Keratinocyte (primary cell): ENCODE data around the gene FDX2. TPM values are rescaled to one million over a fixed set of nuclear protein-coding genes. Genes with fewer than 3 reads are reported as not detected.

ENCODE experiments used
- DNase-seq: peaks from one replicate; pipeline ENCODE4 v3.0.0-alpha.2; 2011; ENCODE audit warnings: low read depth, missing footprints, low spot score
- FAIRE-seq: peaks from 2 replicates; lab custom pipeline; 2011; peaks lifted over from hg19 to GRCh38; lab: Jason Lieb, UNC
- H2AFZ ChIP-seq: 2 replicates; pipeline ENCODE4 v1.6.0; 2012; ENCODE audit warnings: low read length, control low read depth, inconsistent platforms; ENCODE audit not compliant: control insufficient read depth
- H3K27ac ChIP-seq: 2 replicates; pipeline ENCODE4 v1.5.1; 2011; ENCODE audit warnings: low read length; ENCODE audit not compliant: control insufficient read depth, insufficient read depth
- H3K27me3 ChIP-seq: 3 replicates; pipeline ENCODE4 v1.6.0; 2011; ENCODE audit warnings: low read length; ENCODE audit not compliant: control insufficient read depth, insufficient read depth; ENCODE audit errors: extremely low read depth
- H3K36me3 ChIP-seq, 2 experiments: 2 replicates in 1 of 2; 3 replicates in 1 of 2; pipeline ENCODE4 v1.5.1; 2011; ENCODE audit warnings: low read length in 2 of 2, mild to moderate bottlenecking in 1 of 2; ENCODE audit not compliant: control insufficient read depth in 2 of 2, insufficient read depth in 2 of 2; ENCODE audit errors: extremely low read depth in 1 of 2
- H3K4me1 ChIP-seq: 3 replicates; pipeline ENCODE4 v1.5.1; 2011; ENCODE audit warnings: low read length; ENCODE audit not compliant: control insufficient read depth, insufficient read depth; ENCODE audit errors: extremely low read depth
- H3K4me2 ChIP-seq: 3 replicates; pipeline ENCODE4 v1.6.0; 2011; ENCODE audit warnings: low read depth, low read length; ENCODE audit not compliant: control insufficient read depth, insufficient read depth; ENCODE audit errors: extremely low read depth
- H3K4me3 ChIP-seq, 3 experiments: fragments of 200-600 bp in 1 of 3; sonication (generic) in 1 of 3; 2 replicates in 2 of 3; 3 replicates in 1 of 3; pipeline ENCODE4 v1.5.1; 2011 to 2016; ENCODE audit warnings: low read length in 3 of 3, mild to moderate bottlenecking in 3 of 3, control low read depth in 2 of 3, inconsistent platforms in 1 of 3, low read depth in 1 of 3, mixed read lengths in 1 of 3, mixed run types in 1 of 3, moderate library complexity in 1 of 3; ENCODE audit not compliant: control insufficient read depth in 2 of 3, insufficient read depth in 2 of 3; ENCODE audit errors: extremely low read depth in 1 of 3
- H3K79me2 ChIP-seq: 2 replicates; pipeline ENCODE4 v1.6.0; 2012; ENCODE audit warnings: low read length; ENCODE audit not compliant: control insufficient read depth, insufficient read depth
- H3K9ac ChIP-seq: 3 replicates; pipeline ENCODE4 v1.6.0; 2011; ENCODE audit warnings: low read length; ENCODE audit not compliant: control insufficient read depth, insufficient read depth; ENCODE audit errors: extremely low read depth
- H3K9me1 ChIP-seq: 3 replicates; pipeline ENCODE4 v1.6.0; 2011; ENCODE audit warnings: low read length; ENCODE audit not compliant: control insufficient read depth, insufficient read depth; ENCODE audit errors: extremely low read depth
- H3K9me3 ChIP-seq: 2 replicates; pipeline ENCODE4 v1.5.1; 2012; ENCODE audit warnings: low read depth, low read length; ENCODE audit not compliant: control insufficient read depth
- H4K20me1 ChIP-seq: 3 replicates; pipeline ENCODE4 v1.6.0; 2011; ENCODE audit warnings: low read length; ENCODE audit not compliant: control insufficient read depth, insufficient read depth; ENCODE audit errors: extremely low read depth
- CTCF ChIP-seq, 3 experiments: IDR thresholded peaks in 1 of 3; conservative IDR thresholded peaks in 1 of 3; optimal IDR thresholded peaks in 1 of 3; 2 replicates in 2 of 3; 3 replicates in 1 of 3; pipeline versions ENCODE3 to v1.5.1; 2011; ENCODE audit warnings: low read length in 3 of 3, mild to moderate bottlenecking in 3 of 3, moderate library complexity in 2 of 3, control low read depth in 1 of 3, inconsistent platforms in 1 of 3; ENCODE audit not compliant: insufficient read depth in 2 of 3; ENCODE audit errors: extremely low read depth in 1 of 3
- EZH2 ChIP-seq: IDR thresholded peaks from one replicate; pipeline ENCODE4 v1.6.1; 2012; ENCODE audit warnings: inconsistent platforms, mild to moderate bottlenecking, low read length, moderate library complexity
- dilution Hi-C: fragments of 300-500 bp; cut with MboI; formaldehyde crosslinking; loops from one replicate; pipeline ENCODE4 v1.7.0; 2020; ENCODE audit warnings: low sequenced_read_pairs; ENCODE audit not compliant: extremely low pct_ligation_motif_present
- polyA plus RNA-seq, 5 experiments: library from polyadenylated mRNA; depleted of rRNA in 3 of 5; stranded (reverse) in 3 of 5; stranded (forward) in 1 of 5; unstranded in 1 of 5; fragments of >200 nt; gene quantifications; 1 replicate in 1 of 5; 2 replicates in 3 of 5; 3 replicates in 1 of 5; pipeline versions ENCODE4 v1.2.1 to v1.2.3, GENCODE V29; 2011 to 2012; ENCODE audit warnings: missing spikeins in 2 of 5, low read depth in 1 of 5, low replicate concordance in 1 of 5
- small RNA-seq, 3 experiments: library from RNA; depleted of rRNA; stranded (forward); fragments of <200 nt; gene quantifications; one replicate each; pipeline ENCODE3, GENCODE V24; 2012; ENCODE audit warnings: low read depth in 3 of 3, low replicate concordance in 1 of 3; ENCODE audit not compliant: insufficient read length in 3 of 3

Gene FDX2
- polyA plus RNA-seq, 1 donor (not counting 4 experiments of a cell fraction or from before 2014, with no cell fraction given): 19.2 TPM

GRCh38 chr19:10262771-10263170, 53.0 kb downstream of the FDX2 start:
- DNase-seq (no peak), FAIRE-seq (no peak)
- Histone ChIP-seq H3K79me2 (no peaks in the 10 kb centered on the region), H3K27ac (no peak overlapping the region), H3K4me1 (peaks cover 23% of the 10 kb centered on the region), H3K4me2 (no peak overlapping the region), H3K9ac (no peak overlapping the region), H3K9me1 (no peaks in the 10 kb centered on the region), H3K27me3 (no peaks in the 10 kb centered on the region), H3K4me3 (no peak overlapping the region), H3K9me3 (no peaks in the 10 kb centered on the region), H4K20me1 (no peaks in the 10 kb centered on the region), H3K36me3 (peaks cover 9 to 11% of the 10 kb centered on the region in 2 experiments), H2AFZ (no peak overlapping the region)
- dilution Hi-C loops: no loop called here
- TF ChIP-seq CTCF (optimal IDR thresholded peaks at IDR 0.05 in 1 of 3, IDR thresholded peaks at IDR 0.05 in 1 of 3, conservative IDR thresholded peaks at IDR 0.05 in 1 of 3; ENCODE audit: extremely low read depth in 1 of 3, insufficient read depth in 2 of 3, low read length in 3 of 3) (no peak), EZH2 (no peak)

- TF ChIP-seq EZH2 (no peak), CTCF (optimal IDR thresholded peaks at IDR 0.05 in 1 of 3, IDR thresholded peaks at IDR 0.05 in 1 of 3, conservative IDR thresholded peaks at IDR 0.05 in 1 of 3; ENCODE audit: extremely low read depth in 1 of 3, insufficient read depth in 2 of 3, low read length in 3 of 3) (no peak)
- H4K20me1 ChIP-seq: no peaks in the 10 kb centered on the region
- FAIRE-seq: peak; percentile 66
- peaks cover 23% of the 10 kb centered on the region for H3K4me1 ChIP-seq
- H3K9me1 ChIP-seq: no peaks in the 10 kb centered on the region
- dilution Hi-C loops: no loop called here
- no peak overlapping the region for H2AFZ ChIP-seq
- peak overlapping the region; percentile 60 for H3K9ac ChIP-seq
- H3K4me2 ChIP-seq: peak overlapping the region; percentile 44
- H3K79me2 ChIP-seq: no peaks in the 10 kb centered on the region
- peak overlapping the region; percentile 56 for H3K27ac ChIP-seq
- peak; percentile 68 for DNase-seq
- H3K27me3 ChIP-seq: no peaks in the 10 kb centered on the region
- no peak overlapping the region for H3K4me3 ChIP-seq
- no peaks in the 10 kb centered on the region for H3K9me3 ChIP-seq
- peaks cover 16 to 22% of the 10 kb centered on the region in 2 experiments for H3K36me3 ChIP-seq
Measured at GRCh38 chr19:10260141-10260584, 55.7 kb downstream of the FDX2 start.

Small RNA genes within 50 kb of the gene (small RNA-seq; reads per million reads assigned to genes)
- gene AC011511.1: 0 reads per million in 3 experiments
- 0 reads per million in 3 experiments for gene AC011511.4

Other genes with a start within 250 kb of the FDX2 start
- 33.6 to 48.4 TPM (median 36.4 TPM) in 3 replicates for gene SHFL, start 229.7 kb downstream of the FDX2 start, polyA plus RNA-seq
- 0.05 to 0.13 TPM (median 0.09 TPM) in 3 replicates for gene ANGPTL6, start 213.3 kb downstream of the FDX2 start, polyA plus RNA-seq
- gene PPAN, start 209.7 kb downstream of the FDX2 start, polyA plus RNA-seq: 32.3 to 43.5 TPM (median 36.9 TPM) in 3 replicates
- 2.4 to 7.1 TPM (median 3.2 TPM) in 3 replicates for gene P2RY11, start 204.3 kb downstream of the FDX2 start, polyA plus RNA-seq
- gene EIF3G, start 196.1 kb downstream of the FDX2 start, polyA plus RNA-seq: 106 to 207 TPM (median 124 TPM) in 3 replicates
- gene DNMT1, start 121.1 kb downstream of the FDX2 start, polyA plus RNA-seq: 18.1 to 52.0 TPM (median 51.7 TPM) in 3 replicates
- 1.6 to 2.6 TPM (median 2.2 TPM) in 3 replicates for gene S1PR2, start 84.7 kb downstream of the FDX2 start, polyA plus RNA-seq
- gene MRPL4, start 63.8 kb downstream of the FDX2 start, polyA plus RNA-seq: 29.4 to 58.1 TPM (median 43.0 TPM) in 3 replicates
- gene ICAM1, start 44.9 kb downstream of the FDX2 start, polyA plus RNA-seq: 0.30 to 0.56 TPM (median 0.35 TPM) in 3 replicates
- gene ICAM4, start 29.1 kb downstream of the FDX2 start, polyA plus RNA-seq: 0.18 to 0.35 TPM (median 0.25 TPM) in 3 replicates
- 0.20 to 0.55 TPM (median 0.43 TPM) in 3 replicates for gene ICAM5, start 26.1 kb downstream of the FDX2 start, polyA plus RNA-seq
- 0.43 to 2.1 TPM (median 0.71 TPM) in 3 replicates for gene ZGLP1, start 6.2 kb downstream of the FDX2 start, polyA plus RNA-seq
- gene RAVER1, start 17.5 kb upstream of the FDX2 start, polyA plus RNA-seq: 0.80 to 5.9 TPM (median 0.84 TPM) in 3 replicates
- 3.4 to 5.5 TPM (median 4.7 TPM) in 3 replicates for gene ICAM3, start 23.6 kb upstream of the FDX2 start, polyA plus RNA-seq
- 32.6 to 42.6 TPM (median 34.1 TPM) in 3 replicates for gene TYK2, start 64.6 kb upstream of the FDX2 start, polyA plus RNA-seq
- 376 to 433 TPM (median 415 TPM) in 3 replicates for gene CDC37, start 87.5 kb upstream of the FDX2 start, polyA plus RNA-seq
- gene PDE4A, start 104.5 kb upstream of the FDX2 start, polyA plus RNA-seq: 0.05 to 0.24 TPM (median 0.09 TPM) in 3 replicates
- 29.6 to 46.2 TPM (median 35.8 TPM) in 3 replicates for gene KEAP1, start 187.3 kb upstream of the FDX2 start, polyA plus RNA-seq
- 9.4 to 10.5 TPM (median 10.3 TPM) in 3 replicates for gene S1PR5, start 201.4 kb upstream of the FDX2 start, polyA plus RNA-seq
- gene ATG4D, start 227.9 kb upstream of the FDX2 start, polyA plus RNA-seq: 12.6 to 17.9 TPM (median 15.5 TPM) in 3 replicates
- gene KRI1, start 250.0 kb upstream of the FDX2 start, polyA plus RNA-seq: 13.4 to 19.0 TPM (median 13.5 TPM) in 3 replicates